ENCODE results near the gene ZNF423.
"Not testable (repeated sequence)": the region's sequence is repeated elsewhere in the genome, so short reads cannot be mapped to it uniquely, and the experiment has no call there.

Gene ZNF423

GRCh38 chr16:49855822-49856671 lies at the start of gene ZNF423:
ZNF423 (minus strand) TSS chr16:49856112; CDS start chr16:49855774, 338 bp downstream.
- no peak for DNase-seq

DNA sequence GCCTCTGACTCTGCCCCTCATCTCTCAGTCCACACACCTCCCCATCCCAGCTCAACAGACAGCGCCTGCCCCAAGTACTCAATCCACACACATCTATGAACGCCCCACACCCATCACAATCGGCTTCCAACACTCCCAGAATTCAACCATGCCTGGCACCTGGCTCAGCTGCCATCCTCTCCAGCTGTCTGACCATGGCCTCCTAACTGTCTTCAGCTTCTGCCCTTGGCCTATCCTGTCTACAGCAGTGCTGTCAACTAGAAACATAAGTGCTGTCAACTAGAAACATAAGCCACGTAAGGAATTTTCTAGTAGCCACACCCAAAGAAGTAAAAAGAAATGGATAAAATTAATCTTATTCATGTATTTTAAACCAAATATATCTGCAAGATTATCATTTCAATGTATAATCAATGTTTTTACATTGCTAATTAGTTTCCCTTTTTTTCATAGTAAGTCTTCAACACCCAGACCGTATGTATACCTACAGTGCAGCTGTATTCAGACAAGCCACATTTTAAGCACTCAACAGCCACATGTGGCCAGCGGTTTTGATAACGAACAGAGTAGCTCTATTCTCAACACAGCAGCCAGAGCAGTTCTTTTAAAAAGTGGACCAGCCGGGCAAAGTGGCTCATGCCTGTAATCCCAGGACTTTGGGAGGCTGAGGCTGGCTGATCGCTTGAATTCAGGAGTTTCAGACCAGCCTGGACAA lies 48.6 kb upstream of the ZNF423 start:
- DNase-seq = no peak

DNA sequence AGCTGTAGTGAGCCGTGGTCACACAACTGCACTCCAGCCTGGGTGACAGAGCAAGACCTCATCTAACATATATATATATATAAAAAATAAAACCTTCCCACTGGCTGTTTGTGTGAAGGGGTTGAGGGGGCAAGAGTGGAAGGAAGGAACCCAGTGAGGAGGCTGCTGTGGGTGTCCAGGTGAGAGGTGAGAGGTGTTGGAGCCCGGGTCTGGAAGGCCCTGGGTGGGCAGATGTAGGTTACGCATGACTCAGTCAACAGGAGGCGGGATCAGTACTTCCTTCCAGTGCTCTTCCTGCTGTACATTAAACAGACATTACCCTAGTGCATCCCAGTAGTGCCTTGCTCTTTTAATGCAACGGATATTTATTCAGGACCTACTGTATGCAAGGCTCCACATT lies 47.0 kb upstream of the ZNF423 start:
- no peak for DNase-seq

DNA sequence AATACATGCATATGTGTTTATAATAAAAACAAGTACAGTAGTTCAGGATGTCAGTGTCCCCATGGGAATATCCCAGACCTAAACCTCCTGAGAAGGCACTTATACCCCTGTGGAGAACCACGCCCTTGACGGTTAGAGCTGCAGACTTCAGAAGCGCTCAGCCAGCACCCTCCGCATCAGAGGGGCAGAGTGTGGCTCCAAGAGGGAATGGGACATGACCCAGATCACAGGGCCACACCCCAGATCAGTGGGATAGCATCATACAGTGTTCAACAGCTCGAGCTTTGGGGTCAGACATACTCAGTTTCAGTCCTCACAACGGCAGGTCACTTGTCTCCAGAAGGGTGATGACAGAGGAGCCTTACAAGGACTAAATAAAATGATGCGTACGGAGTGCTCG lies 45.8 kb upstream of the ZNF423 start:
- no peak for DNase-seq

- DNase-seq = no peak
These were observed 45.0 kb upstream of the ZNF423 start for GRCh38 chr16:49900875-49901274.

GRCh38 chr16:49899991-49900695 lies 44.2 kb upstream of the ZNF423 start:
- DNase-seq = no peak

DNA sequence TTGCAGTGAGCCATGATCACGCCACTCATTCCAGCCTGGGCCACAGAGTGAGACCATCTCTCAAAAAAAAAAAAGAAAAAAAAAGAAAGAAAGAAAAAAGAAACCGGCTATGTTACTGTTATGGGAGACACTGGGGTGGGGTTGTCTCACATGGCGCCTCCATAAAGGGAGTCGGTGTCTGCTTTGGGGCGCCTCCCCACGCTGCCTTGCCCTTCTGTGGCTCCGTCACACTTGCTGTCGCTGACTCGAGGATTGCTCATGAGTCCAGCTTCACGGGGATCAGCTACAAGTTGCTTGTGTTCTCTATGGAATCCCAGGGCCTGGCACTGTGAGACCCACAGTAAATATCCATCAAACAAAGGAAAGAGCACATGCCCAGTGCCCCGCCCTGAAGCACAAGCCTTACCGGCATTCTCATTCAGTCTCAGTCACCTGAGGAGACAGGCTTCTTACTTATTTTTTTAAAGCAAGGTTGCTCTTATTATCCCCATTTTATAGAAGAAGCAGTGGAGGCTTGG lies 40.6 kb upstream of the ZNF423 start:
- DNase-seq = no peak

DNA sequence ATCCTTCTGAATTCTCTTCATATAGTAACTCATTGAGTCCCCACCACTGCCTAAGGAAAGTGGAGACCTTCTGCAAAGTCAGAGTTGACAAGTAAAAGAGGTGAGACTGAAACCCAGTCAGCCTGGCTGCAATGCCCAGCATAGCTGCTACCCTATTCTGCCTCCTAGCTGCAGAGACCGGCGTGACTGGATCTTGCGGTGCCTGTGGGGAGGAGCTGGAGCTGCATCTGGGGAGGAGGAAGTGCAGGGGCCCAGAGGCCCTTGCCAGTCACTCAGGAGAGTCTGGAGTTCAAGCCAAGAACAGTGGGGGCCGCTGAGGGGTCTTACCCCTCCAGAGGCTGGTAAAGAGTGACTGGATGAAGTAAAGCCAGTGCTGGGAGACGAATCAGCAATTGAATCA lies 35.0 kb upstream of the ZNF423 start:
- DNase-seq = no peak

DNA sequence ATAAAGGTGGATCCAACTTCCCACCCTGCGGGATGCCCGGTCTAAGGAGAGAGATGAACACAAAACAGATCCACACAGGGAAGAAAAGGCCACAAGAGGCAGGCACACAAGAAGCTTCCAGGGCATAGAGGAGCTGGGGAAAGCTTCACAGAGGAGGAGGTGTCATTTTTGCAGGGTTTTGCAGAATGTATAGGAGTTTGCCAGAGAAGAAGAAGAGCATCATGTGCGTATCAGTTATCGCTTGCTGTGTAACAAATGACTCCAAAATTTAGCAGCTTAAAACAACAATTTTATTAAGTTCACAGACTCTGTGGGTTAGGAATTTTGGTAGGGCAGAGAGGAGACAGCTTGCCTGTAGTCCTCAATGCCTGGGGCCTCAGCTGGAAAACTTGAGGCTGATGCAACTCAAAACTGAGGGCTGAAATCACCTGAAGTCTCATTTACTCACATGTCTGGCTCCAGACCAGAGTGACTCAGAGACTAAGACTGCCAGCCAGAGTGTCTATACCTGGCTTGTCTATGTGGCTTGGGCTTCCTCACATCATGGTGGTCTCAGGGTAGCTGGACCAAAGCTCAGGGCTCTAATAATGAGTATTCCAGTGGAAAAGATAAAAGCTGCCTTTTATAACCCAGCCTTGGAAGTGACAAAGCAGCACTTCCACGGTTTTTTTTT lies 33.9 kb upstream of the ZNF423 start:
- no peak for DNase-seq

- no peak for DNase-seq
These were observed 30.7 kb upstream of the ZNF423 start for GRCh38 chr16:49886554-49887094.

- DNase-seq = no peak
These were observed 28.4 kb upstream of the ZNF423 start for GRCh38 chr16:49884033-49885015.

DNA sequence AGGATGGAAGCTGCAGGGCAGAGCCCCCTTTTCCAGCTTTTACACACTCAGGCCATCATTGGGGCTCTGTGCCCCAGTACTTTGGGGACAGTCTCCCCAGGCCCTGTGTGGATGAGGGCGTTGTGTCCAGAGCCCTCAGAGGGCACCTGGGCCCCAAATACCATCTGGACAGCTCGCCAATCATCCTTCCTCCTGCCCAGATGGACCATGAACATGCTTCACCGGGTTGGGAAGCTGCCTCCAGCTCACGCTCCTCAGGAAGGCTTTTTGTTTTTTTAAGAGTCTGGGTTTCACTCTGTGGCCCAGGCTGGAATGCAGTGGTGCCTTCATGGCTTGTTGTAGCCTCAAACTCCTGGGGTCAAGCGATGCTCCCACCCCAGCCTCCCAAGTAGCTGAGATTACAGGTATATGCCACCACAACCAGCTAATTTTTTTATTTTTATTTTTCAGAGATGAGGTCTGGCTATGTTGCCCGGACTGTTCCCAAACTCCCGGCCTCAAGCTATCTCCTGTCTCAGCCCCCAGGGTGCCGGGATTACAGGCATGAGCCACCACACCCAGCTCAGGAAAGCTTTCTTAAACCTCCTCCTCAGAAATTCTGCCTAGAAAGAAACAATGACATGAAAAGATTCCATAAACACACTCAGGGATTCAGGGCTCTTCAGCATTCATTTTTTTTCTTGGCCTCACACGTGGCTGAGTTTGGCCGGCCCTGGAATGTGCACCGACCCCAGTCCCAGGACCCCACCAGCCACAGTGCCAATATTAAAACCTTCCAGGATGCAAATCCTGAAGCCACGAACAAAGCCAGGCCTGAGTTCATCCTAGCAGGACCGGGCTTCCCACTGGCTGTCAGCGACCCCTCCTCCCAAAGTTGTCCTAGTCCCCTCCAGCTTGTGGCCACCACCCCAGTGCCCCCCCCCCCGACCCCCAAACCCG lies 27.4 kb upstream of the ZNF423 start:
- no peak for DNase-seq

GRCh38 chr16:49881890-49882289 lies 26.0 kb upstream of the ZNF423 start:
- DNase-seq = no peak

- not testable (repeated sequence) for DNase-seq
These were observed 22.6 kb upstream of the ZNF423 start for GRCh38 chr16:49878540-49878939.

GRCh38 chr16:49876716-49877129 lies 20.8 kb upstream of the ZNF423 start:
- peak; percentile 10 for DNase-seq

GRCh38 chr16:49875806-49876715 lies 20.1 kb upstream of the ZNF423 start:
- no peak for DNase-seq

DNA sequence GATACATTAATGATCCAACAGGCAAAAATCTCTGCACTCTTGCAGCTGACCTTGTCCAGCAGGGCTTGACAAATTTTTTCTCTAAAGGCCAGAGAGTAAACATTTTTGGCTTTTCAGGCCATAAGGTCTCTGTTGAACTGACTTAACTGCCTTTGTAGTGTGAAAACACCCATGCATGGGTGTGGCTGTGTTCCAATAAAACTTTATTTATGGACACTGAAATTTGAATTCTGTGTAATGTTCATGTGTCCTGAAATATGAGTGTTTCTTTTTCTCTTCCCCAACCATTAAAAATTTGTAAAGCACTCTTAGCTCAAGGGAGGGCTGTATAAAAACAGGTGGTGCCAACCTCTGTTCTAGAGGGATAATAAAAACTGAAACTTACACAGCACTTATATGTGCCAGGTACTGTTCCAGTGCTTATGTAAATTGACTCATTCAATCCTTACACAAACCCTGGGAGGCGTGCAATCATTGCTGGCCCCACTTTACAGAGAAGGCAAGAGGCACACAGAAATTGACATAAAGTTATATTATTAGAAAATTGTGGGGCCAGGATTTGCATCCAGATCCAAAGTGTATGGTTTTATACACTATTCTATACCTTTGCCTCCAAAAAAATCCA lies 18.8 kb upstream of the ZNF423 start:
- DNase-seq = no peak

DNA sequence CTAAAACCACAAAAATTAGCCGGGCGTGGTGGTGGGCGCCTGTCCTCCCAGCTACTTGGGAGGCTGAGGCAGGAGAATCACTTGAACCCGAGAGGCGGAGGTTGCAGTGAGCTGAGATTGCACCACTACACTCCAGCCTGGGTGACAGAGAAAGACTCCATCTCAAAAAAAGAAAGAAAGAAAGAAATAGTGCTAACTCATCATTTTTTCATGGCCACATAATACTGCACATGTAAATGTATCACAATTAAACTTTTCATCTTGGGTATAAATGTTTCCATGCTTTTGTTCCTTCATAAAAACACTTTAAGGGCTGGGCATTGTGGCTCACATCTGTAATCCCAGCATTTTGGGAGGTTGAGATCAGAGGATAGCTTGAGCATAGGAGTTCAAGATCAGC lies 15.9 kb upstream of the ZNF423 start:
- not testable (repeated sequence) for DNase-seq
